GM21529 (cell line): Measurements from ENCODE around the gene CEP72.
"Not testable (repeated sequence)": the region's sequence is repeated elsewhere in the genome, so short reads cannot be mapped to it uniquely, and the experiment has no call there.

Experiments used
- ATAC-seq: cut with Tn5 transposase; IDR thresholded peaks from one replicate; pipeline ENCODE4 v1.9.1; 2021; ENCODE audit not compliant: unreplicated experiment

CEP72 gene

GRCh38 chr5:611731-612486 lies at the start of gene CEP72:
CEP72 (plus strand) TSS chr5:612340; CDS start chr5:612362, 22 bp downstream.
- ATAC-seq = peak; percentile 79

GRCh38 chr5:565782-566440 lies 46.2 kb upstream of the CEP72 start:
- ATAC-seq = no peak

- ATAC-seq = no peak
Measured at GRCh38 chr5:566636-567309, 45.4 kb upstream of the CEP72 start.

GRCh38 chr5:567664-568060 lies 44.5 kb upstream of the CEP72 start:
- ATAC-seq = no peak

- ATAC-seq = no peak
Measured at GRCh38 chr5:568061-568781, 43.9 kb upstream of the CEP72 start.

- no peak for ATAC-seq
Measured at GRCh38 chr5:568809-569208, 43.3 kb upstream of the CEP72 start.

GRCh38 chr5:569358-569867 lies 42.7 kb upstream of the CEP72 start:
- ATAC-seq = no peak

- ATAC-seq = no peak
Measured at GRCh38 chr5:569868-570361, 42.2 kb upstream of the CEP72 start.

GRCh38 chr5:570446-570845 lies 41.7 kb upstream of the CEP72 start:
- ATAC-seq = no peak

- ATAC-seq = no peak
Measured at GRCh38 chr5:570886-571285, 41.3 kb upstream of the CEP72 start.

- no peak for ATAC-seq
Measured at GRCh38 chr5:571791-572190, 40.3 kb upstream of the CEP72 start.

- no peak for ATAC-seq
Measured at GRCh38 chr5:572398-573019, 39.6 kb upstream of the CEP72 start.

GRCh38 chr5:573206-573605 lies 38.9 kb upstream of the CEP72 start:
- ATAC-seq = no peak

- no peak for ATAC-seq
Measured at GRCh38 chr5:573976-574375, 38.2 kb upstream of the CEP72 start.

- ATAC-seq = no peak
Measured at GRCh38 chr5:574906-575305, 37.2 kb upstream of the CEP72 start.

- no peak for ATAC-seq
Measured at GRCh38 chr5:575636-576035, 36.5 kb upstream of the CEP72 start.

- ATAC-seq = not testable (repeated sequence)
Measured at GRCh38 chr5:577214-577613, 34.9 kb upstream of the CEP72 start.

GRCh38 chr5:577800-578199 lies 34.3 kb upstream of the CEP72 start:
- no peak for ATAC-seq

GRCh38 chr5:579211-579610 lies 32.9 kb upstream of the CEP72 start:
- ATAC-seq = no peak

GRCh38 chr5:579746-580366 lies 32.3 kb upstream of the CEP72 start:
- no peak for ATAC-seq
